ENCODE data around the gene OTOG. TPM values are rescaled to one million over a fixed set of nuclear protein-coding genes. Genes with fewer than 3 reads are reported as not detected.
A peak's percentile ranks its signal among the peaks of the same experiment; 100 is the strongest.

The OTOG gene, protein sequence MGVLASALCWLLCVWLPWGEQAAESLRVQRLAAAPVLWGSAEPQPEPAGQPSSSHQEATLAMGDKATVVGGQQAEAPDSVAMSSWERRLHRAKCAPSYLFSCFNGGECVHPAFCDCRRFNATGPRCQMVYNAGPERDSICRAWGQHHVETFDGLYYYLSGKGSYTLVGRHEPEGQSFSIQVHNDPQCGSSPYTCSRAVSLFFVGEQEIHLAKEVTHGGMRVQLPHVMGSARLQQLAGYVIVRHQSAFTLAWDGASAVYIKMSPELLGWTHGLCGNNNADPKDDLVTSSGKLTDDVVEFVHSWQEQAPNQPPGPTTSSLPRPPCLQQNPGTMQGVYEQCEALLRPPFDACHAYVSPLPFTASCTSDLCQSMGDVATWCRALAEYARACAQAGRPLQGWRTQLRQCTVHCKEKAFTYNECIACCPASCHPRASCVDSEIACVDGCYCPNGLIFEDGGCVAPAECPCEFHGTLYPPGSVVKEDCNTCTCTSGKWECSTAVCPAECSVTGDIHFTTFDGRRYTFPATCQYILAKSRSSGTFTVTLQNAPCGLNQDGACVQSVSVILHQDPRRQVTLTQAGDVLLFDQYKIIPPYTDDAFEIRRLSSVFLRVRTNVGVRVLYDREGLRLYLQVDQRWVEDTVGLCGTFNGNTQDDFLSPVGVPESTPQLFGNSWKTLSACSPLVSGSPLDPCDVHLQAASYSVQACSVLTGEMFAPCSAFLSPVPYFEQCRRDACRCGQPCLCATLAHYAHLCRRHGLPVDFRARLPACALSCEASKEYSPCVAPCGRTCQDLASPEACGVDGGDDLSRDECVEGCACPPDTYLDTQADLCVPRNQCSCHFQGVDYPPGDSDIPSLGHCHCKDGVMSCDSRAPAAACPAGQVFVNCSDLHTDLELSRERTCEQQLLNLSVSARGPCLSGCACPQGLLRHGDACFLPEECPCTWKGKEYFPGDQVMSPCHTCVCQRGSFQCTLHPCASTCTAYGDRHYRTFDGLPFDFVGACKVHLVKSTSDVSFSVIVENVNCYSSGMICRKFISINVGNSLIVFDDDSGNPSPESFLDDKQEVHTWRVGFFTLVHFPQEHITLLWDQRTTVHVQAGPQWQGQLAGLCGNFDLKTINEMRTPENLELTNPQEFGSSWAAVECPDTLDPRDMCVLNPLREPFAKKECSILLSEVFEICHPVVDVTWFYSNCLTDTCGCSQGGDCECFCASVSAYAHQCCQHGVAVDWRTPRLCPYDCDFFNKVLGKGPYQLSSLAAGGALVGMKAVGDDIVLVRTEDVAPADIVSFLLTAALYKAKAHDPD (N-terminal part only)
- not detected for total RNA-seq
- long read RNA-seq, donor 1, result 0 reads
- long read RNA-seq, donor 2, result 0 reads

GRCh38 chr11:17547051-17547577 lies at the start of gene OTOG:
TSS of gene OTOG (plus strand) at chr11:17547259. CDS start at chr11:17547373, 114 bp downstream.
- no peak for DNase-seq (ENCODE audit: low spot score)
- intact Hi-C loops (cut with DNase I), result no loop called here

DNA sequence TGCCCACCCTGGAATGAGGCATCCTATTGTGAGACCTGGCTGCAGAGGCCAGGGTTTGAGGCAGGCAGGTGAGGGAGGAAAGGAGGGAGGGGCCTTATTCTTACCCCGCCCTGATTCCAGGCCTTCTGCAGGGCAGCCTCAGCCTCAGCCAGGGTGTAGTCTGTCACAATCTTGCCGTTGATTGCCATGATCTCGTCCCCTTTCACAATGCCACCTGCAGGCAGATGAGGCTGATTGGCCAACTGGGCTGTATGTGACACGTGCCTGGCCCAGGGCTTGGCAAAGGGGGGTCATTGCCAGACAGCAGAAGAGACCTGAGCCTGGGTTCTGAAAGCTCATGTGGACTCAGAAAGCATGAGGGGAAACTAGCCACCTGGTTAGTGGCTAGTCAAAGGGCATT lies 49.0 kb upstream of the OTOG start:
- intact Hi-C loops (cut with DNase I), result no loop called here
- no peak for DNase-seq (ENCODE audit: low spot score)

DNA sequence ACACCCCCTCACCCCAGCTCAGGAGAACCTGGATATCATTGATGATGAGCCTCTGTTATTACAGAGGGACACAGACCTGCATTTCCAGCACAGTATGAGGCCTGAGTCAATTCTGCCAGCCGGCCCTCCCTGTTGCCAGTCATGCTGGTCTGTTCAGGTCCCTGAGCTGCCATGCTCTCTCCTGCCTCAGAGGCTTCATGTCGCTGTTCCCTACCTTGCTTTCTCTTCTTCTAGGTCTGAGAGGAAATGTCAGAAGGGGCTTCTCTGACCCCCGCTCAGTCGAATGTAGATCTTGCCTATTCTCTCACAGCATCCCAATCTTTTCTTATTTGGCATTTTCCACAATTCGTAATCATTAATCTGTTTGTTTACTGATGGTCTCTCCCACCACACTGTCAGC lies 48.6 kb upstream of the OTOG start:
- DNase-seq (ENCODE audit: low spot score), result no peak
- intact Hi-C loops (cut with DNase I), result no loop called here

DNA sequence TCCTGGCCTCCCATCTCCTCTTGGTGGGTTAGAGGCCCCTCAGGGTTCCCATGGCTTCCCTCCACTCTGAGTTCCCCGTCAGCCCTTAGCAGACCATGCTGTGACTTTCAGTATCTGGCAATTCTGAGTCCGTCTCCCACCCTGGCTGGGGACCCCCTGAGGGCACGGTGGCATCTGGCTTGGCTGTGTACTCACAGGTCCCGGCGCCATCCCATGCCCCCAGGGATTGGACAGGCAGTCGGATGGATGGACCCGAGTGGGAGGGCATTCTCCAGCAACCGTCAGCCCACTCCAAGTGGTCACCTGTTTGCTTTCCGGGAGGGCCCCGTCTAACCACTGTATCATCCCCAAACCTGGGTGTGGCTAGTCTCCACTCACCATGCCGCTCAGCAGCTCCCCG lies 46.4 kb upstream of the OTOG start:
- DNase-seq (ENCODE audit: low spot score), result no peak
- intact Hi-C loops (cut with DNase I), result loop anchor here in 1 of 2 donors (2.0 kb wide), 1 partner anchor 116 kb away; no protein-coding TSS in a partner anchor

DNA sequence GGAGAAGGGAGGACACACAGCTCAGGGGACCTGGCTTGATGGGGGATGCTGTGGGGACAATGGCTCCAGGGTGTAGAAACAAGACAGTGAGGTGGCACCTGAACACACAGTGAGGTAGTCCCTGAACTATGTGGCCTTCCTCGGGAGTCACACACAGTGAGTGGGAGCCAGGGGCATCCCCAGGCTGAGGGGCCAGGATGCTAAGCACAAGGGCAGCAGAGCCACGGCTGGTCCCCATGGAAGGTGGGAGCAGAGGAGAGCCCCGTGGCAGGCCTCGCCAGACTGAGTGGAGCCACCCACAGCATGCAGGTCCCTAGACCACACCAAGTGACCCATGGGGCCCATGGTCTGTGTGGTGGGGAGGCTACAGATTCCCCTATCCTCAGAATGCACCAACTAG lies 44.4 kb upstream of the OTOG start:
- no peak for DNase-seq (ENCODE audit: low spot score)
- intact Hi-C loops (cut with DNase I), result no loop called here

DNA sequence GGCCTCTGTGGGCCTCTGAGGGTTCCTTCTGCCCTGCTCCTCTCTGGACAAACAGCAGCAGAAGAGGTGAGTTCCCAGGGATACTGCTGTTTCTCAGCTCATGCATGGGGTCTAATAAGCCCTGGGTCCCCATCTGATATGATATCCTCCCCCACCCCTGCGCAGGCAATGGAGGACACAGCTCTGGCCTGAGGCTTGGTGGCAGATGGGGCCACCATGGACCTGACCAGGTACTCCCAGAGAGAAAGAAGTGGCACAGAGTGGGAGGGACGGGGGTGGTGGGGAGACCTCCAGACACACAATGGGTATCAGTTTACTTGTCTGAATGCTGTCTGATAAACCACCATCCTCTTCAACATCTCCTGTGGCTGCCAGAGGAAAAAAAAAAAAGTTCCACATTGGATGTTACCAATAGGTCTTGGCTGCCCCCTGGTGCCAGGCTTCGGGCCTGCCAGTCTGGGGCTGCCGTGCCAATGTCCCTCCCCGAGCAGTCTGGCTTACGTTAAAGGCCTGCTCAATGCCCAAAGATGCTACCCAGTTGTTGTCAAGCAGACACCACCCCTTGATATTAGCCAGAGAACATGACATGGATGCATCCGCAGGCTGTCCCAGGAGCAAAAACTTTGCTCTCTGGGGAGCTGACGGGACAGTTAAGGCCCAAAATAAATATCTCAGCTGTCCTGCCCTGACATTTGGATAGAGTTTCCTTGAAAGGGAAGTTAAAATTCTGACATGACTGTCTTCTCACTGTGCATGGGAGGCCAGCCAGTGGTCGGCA lies 42.5 kb upstream of the OTOG start:
- intact Hi-C loops (cut with DNase I), result loop anchor here in 1 of 2 donors (2.0 kb wide), 1 partner anchor 118 kb away; no protein-coding TSS in a partner anchor
- peak; percentile 93 for DNase-seq (ENCODE audit: low spot score)

- intact Hi-C loops (cut with DNase I), result loop anchor here in 1 of 2 donors (2.0 kb wide), 1 partner anchor 118 kb away; no protein-coding TSS in a partner anchor
- DNase-seq (ENCODE audit: low spot score), result no peak
Measured at GRCh38 chr11:17505146-17505545, 41.9 kb upstream of the OTOG start.

DNA sequence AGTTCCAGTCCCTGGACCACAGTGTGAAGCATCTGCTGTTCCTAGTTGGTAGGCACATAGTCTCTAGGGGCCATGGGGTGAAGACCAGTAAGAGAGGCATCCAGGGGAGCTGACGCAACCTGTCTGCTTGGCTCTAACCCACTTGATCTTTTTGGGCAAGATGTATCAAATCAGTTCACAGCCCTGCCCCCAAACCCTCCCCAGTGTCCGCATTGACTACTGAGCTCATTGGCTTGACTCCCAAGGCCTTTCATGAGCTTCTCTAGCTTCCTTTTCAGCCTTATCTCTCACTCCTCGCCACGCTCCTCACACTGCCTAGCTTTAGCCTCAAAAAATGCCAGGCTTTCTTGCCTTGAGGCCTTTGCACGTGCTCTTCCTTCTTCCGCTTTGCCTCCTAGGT lies 40.7 kb upstream of the OTOG start:
- DNase-seq (ENCODE audit: low spot score), result no peak
- intact Hi-C loops (cut with DNase I), result no loop called here

GRCh38 chr11:17506942-17507341 lies 40.1 kb upstream of the OTOG start:
- no peak for DNase-seq (ENCODE audit: low spot score)
- intact Hi-C loops (cut with DNase I), result no loop called here

GRCh38 chr11:17507773-17508172 lies 39.3 kb upstream of the OTOG start:
- intact Hi-C loops (cut with DNase I), result no loop called here
- DNase-seq (ENCODE audit: low spot score), result no peak

DNA sequence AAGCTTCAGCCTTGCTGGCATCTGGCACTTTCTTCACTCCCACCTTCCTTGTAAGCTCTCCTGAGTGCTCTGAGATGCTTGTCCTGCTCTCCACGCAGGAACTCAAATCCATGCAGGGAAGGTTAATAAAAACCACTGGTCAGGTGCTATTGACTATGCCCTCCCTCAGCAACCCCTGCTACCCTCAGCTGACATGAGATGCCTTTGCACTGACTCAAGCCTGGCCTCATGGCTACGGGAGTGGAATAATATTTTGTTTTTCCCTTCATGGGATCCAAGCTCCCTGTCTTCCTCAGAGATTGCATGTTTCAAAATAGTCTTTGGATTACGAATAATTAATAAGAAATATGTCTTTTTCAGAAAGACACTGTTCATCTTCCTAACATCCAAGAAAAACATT lies 38.8 kb upstream of the OTOG start:
- no peak for DNase-seq (ENCODE audit: low spot score)
- intact Hi-C loops (cut with DNase I), result no loop called here

DNA sequence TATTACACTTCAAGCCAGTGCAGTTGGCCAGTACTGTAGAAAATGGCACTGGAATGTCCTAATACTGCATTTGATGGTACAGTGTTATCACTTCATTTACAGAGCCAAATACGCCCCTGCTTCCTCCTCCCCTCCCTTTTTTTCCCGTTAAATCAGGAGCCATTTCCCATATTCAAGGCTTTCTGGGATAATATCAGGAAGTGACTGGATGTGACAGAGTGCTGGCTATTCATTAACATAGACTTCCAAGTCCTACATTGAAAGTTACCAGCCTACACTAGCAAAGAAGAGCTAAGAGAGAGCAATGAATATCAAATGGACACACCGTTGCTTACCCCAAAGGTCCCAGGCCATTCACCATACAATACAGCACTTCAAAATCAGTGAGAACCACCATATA lies 38.3 kb upstream of the OTOG start:
- intact Hi-C loops (cut with DNase I), result no loop called here
- DNase-seq (ENCODE audit: low spot score), result no peak

DNA sequence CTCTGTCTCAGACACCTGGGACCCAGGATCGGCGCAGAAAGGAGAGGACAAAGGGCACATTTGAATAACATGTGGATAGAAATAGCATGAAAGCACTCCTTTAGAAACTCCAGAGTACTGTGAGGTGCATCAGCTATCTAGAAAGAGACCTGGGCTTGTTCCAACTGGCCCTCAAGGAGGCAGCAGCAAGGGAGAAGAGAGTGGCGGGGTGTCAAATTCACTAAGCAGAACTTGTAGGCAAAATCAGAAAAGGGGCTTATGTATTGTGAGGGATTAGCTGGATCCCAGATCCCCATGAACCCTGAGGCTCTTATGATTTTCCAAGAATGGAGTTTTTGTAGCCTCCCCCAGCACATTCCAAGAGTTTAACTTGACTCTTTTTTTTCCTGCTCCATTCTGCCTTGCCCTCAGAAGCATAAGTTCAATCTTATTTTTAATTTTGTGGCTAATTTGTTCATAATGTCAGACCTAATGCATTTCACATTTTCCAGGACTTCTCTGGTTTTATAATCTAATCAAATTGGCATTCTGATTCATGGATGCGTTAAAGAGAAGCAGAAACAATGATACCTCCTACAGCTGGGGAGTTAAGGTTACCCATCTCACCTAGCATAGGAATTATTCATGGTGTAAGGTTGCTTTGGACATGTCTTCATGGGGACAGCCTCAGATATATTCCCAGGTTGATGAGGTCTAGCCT lies 36.4 kb upstream of the OTOG start:
- intact Hi-C loops (cut with DNase I), result loop anchor here in 1 of 2 donors (1.0 kb wide), 1 partner anchor 19 kb away; no protein-coding TSS in a partner anchor
- no peak for DNase-seq (ENCODE audit: low spot score)

DNA sequence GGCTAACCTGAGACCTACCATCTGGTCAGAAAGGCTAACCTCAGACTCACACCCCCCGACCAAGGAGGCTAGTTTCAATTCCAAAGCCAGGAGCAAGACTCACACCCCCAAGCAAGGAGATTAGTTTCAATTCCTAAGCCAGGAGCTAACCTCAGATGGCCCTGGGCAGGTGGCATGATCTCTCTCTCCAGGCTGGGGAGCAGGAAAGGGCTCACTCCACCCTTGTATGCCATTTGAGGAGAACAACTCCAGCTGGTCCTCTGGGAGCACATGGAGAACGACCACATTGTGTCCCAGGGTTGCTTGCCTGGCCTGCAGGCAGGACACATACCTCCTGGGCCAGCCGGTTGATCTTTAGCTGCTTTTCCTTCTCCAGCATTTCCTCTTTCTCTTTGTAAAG lies 35.5 kb upstream of the OTOG start:
- no peak for DNase-seq (ENCODE audit: low spot score)
- intact Hi-C loops (cut with DNase I), result no loop called here

- intact Hi-C loops (cut with DNase I), result no loop called here
- no peak for DNase-seq (ENCODE audit: low spot score)
Measured at GRCh38 chr11:17512101-17512500, 35.0 kb upstream of the OTOG start.

- intact Hi-C loops (cut with DNase I), result no loop called here
- DNase-seq (ENCODE audit: low spot score), result no peak
Measured at GRCh38 chr11:17513853-17514252, 33.2 kb upstream of the OTOG start.

DNA sequence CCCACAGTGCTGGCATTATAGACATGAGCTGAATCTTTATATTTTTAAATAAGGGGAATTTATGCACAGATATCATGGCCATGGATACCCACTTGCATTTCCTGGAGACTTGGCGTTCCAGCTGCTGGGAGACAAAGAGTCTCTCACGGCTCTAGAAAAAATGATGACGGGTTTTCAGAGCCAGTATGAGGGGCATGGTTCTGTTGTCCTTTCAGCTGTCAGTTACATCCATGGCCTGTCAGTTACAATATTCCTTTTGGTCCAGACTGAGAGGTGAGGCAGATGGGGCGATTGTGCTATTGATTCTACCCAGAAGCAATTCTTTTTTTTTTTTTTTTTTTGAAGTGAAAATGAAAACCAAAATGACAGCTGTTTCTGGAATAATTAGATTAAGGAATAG lies 32.6 kb upstream of the OTOG start:
- DNase-seq (ENCODE audit: low spot score), result no peak
- intact Hi-C loops (cut with DNase I), result no loop called here

Data from posterior vena cava (tissue), 2 donors.